Measurements from ENCODE around the gene NFKBIB. TPM values are rescaled to one million over a fixed set of nuclear protein-coding genes. Genes with fewer than 3 reads are reported as not detected.

The NFKBIB gene
- total and polyA plus RNA-seq, 2 of the 13 experiments (the other 11 are each of a cell fraction or from before 2014, with no cell fraction given), result 8.6 to 14.9 TPM

DNA sequence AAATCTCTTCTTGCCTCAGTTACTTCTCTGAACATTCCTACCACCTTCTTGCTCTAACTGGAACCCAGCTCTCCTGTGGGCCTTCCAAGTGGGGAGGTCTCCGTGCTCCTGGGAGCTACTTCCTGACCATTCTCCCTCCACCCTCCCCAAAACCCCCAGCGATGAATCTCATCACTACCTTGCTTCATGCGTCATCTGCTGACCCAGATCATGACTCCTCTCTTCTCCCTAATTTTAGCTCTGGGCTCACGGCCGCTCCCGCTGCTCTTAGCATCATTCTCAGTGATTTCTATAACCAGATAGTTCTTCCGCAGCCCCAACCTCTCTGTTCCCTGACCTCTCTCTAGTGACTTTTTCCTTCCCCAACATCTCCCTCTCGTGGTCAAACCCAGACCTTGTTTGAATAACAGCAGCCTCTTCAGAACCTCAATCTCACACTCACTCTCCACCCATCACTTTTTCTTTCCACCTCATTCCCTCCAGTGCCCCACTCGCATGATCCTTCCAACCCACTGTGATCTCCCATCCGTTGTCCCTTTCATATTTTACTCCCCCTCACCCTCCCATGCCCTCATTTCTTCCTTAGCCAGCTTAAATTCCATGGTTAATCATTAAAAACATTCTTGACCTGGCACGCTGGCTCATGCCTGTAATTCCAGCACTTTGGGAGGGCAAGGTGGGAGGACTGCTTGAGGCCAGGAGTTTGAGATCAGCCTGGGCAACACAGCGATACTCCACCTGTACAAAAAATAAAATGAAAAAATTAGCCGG, 52.8 kb downstream of the NFKBIB start (continued):
- TF ChIP-seq, protein P1, sequence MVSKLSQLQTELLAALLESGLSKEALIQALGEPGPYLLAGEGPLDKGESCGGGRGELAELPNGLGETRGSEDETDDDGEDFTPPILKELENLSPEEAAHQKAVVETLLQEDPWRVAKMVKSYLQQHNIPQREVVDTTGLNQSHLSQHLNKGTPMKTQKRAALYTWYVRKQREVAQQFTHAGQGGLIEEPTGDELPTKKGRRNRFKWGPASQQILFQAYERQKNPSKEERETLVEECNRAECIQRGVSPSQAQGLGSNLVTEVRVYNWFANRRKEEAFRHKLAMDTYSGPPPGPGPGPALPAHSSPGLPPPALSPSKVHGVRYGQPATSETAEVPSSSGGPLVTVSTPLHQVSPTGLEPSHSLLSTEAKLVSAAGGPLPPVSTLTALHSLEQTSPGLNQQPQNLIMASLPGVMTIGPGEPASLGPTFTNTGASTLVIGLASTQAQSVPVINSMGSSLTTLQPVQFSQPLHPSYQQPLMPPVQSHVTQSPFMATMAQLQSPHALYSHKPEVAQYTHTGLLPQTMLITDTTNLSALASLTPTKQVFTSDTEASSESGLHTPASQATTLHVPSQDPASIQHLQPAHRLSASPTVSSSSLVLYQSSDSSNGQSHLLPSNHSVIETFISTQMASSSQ (IDR thresholded peaks at IDR 0.05; ENCODE audit: low read depth), result peak; percentile 83
- TF ChIP-seq, protein P1 (CRISPR knock-in tag; IDR thresholded peaks at IDR 0.05; ENCODE audit: borderline replicate concordance), result peak; percentile 88
- TF ChIP-seq, protein P2, sequence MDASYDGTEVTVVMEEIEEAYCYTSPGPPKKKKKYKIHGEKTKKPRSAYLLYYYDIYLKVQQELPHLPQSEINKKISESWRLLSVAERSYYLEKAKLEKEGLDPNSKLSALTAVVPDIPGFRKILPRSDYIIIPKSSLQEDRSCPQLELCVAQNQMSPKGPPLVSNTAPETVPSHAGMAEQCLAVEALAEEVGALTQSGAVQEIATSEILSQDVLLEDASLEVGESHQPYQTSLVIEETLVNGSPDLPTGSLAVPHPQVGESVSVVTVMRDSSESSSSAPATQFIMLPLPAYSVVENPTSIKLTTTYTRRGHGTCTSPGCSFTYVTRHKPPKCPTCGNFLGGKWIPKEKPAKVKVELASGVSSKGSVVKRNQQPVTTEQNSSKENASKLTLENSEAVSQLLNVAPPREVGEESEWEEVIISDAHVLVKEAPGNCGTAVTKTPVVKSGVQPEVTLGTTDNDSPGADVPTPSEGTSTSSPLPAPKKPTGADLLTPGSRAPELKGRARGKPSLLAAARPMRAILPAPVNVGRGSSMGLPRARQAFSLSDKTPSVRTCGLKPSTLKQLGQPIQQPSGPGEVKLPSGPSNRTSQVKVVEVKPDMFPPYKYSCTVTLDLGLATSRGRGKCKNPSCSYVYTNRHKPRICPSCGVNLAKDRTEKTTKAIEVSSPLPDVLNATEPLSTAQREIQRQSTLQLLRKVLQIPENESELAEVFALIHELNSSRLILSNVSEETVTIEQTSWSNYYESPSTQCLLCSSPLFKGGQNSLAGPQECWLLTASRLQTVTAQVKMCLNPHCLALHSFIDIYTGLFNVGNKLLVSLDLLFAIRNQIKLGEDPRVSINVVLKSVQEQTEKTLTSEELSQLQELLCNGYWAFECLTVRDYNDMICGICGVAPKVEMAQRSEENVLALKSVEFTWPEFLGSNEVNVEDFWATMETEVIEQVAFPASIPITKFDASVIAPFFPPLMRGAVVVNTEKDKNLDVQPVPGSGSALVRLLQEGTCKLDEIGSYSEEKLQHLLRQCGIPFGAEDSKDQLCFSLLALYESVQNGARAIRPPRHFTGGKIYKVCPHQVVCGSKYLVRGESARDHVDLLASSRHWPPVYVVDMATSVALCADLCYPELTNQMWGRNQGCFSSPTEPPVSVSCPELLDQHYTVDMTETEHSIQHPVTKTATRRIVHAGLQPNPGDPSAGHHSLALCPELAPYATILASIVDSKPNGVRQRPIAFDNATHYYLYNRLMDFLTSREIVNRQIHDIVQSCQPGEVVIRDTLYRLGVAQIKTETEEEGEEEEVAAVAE (CRISPR knock-in tag; IDR thresholded peaks at IDR 0.05; ENCODE audit: borderline replicate concordance), result 0 out of 2 replicates have a peak, but pooled peaks have one; percentile 33
- peak; percentile 11; the same call in 1 of the 2 replicates for TF ChIP-seq ZNF430 (CRISPR knock-in tag; IDR thresholded peaks at IDR 0.05)
- no peak for TF ChIP-seq TBL1XR1 (IDR thresholded peaks at IDR 0.05; ENCODE audit: borderline replicate concordance, low read length, partially characterized antibody)
- TF ChIP-seq, protein P3, sequence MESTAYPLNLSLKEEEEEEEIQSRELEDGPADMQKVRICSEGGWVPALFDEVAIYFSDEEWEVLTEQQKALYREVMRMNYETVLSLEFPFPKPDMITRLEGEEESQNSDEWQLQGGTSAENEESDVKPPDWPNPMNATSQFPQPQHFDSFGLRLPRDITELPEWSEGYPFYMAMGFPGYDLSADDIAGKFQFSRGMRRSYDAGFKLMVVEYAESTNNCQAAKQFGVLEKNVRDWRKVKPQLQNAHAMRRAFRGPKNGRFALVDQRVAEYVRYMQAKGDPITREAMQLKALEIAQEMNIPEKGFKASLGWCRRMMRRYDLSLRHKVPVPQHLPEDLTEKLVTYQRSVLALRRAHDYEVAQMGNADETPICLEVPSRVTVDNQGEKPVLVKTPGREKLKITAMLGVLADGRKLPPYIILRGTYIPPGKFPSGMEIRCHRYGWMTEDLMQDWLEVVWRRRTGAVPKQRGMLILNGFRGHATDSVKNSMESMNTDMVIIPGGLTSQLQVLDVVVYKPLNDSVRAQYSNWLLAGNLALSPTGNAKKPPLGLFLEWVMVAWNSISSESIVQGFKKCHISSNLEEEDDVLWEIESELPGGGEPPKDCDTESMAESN (CRISPR knock-in tag; conservative IDR thresholded peaks at IDR 0.05), result no peak
- 0 out of 2 replicates have a peak, but pooled peaks have one; percentile 28 for TF ChIP-seq ZNF431 (CRISPR knock-in tag; IDR thresholded peaks at IDR 0.05; ENCODE audit: borderline replicate concordance, low read depth)
- TF ChIP-seq NAIF1 (CRISPR knock-in tag; IDR thresholded peaks at IDR 0.05; ENCODE audit: borderline replicate concordance), result no peak
- 0 out of 2 replicates have a peak, but pooled peaks have one; percentile 24 for TF ChIP-seq PHF21A (CRISPR knock-in tag; IDR thresholded peaks at IDR 0.05)
- no peak for TF ChIP-seq ZNF788 (CRISPR knock-in tag; IDR thresholded peaks at IDR 0.05; ENCODE audit: borderline replicate concordance)
- TF ChIP-seq, protein P4, sequence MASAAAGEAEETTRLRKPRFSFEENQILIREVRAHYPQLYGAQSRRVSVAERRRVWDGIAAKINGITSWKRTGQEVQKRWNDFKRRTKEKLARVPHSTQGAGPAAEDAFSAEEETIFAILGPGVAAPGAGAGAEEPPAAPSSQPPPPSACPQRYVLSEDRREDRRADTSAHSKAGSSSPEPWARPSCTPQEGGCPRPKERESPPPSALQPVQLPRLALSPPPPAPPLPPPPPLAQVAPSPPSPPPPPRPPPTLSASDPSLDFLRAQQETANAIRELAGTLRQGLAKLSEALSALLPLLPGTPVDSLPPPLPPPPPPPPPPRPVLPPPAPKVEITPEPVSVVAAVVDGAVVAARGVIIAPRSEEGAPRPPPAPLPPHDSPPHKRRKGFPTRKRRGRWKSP (CRISPR knock-in tag; IDR thresholded peaks at IDR 0.05), result no peak
- TF ChIP-seq FOSL2 (CRISPR knock-in tag; IDR thresholded peaks at IDR 0.05), result no peak
- TF ChIP-seq ZNF776 (CRISPR knock-in tag; IDR thresholded peaks at IDR 0.05), result no peak
- TF ChIP-seq STAG1 (CRISPR knock-in tag; IDR thresholded peaks at IDR 0.05), result peak; percentile 57
- TF ChIP-seq ZNF678 (CRISPR knock-in tag; IDR thresholded peaks at IDR 0.05), result no peak
- TF ChIP-seq RNF2 (conservative IDR thresholded peaks at IDR 0.05; ENCODE audit: low read depth), result no peak
- peak; percentile 47; the same call in 1 of the 2 replicates for TF ChIP-seq ZC3H13 (CRISPR knock-in tag; IDR thresholded peaks at IDR 0.05)
- no peak for TF ChIP-seq ZBTB42 (CRISPR knock-in tag; IDR thresholded peaks at IDR 0.05)
